Measurements from ENCODE around the gene NLE1.

GRCh38 chr17:35101036-35101435 lies 41.1 kb downstream of the NLE1 start:
- TF ChIP-seq, protein P1, sequence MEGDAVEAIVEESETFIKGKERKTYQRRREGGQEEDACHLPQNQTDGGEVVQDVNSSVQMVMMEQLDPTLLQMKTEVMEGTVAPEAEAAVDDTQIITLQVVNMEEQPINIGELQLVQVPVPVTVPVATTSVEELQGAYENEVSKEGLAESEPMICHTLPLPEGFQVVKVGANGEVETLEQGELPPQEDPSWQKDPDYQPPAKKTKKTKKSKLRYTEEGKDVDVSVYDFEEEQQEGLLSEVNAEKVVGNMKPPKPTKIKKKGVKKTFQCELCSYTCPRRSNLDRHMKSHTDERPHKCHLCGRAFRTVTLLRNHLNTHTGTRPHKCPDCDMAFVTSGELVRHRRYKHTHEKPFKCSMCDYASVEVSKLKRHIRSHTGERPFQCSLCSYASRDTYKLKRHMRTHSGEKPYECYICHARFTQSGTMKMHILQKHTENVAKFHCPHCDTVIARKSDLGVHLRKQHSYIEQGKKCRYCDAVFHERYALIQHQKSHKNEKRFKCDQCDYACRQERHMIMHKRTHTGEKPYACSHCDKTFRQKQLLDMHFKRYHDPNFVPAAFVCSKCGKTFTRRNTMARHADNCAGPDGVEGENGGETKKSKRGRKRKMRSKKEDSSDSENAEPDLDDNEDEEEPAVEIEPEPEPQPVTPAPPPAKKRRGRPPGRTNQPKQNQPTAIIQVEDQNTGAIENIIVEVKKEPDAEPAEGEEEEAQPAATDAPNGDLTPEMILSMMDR (IDR thresholded peaks at IDR 0.05) = no peak
- TF ChIP-seq POLR2A (IDR thresholded peaks at IDR 0.05) = no peak

Measured in right lobe of liver (tissue), 4 donors.